HepG2 (cell line): ENCODE results near the gene PIEZO1. TPM values are rescaled to one million over a fixed set of nuclear protein-coding genes. Genes with fewer than 3 reads are reported as not detected.

ENCODE experiments used
- CSRNP2 ChIP-seq: sonication (generic); formaldehyde crosslinking; conservative IDR thresholded peaks from 2 replicates; pipeline ENCODE4 v1.8.0; 2022; ENCODE audit warnings: low read depth, missing genetic modification reagents
- ERF ChIP-seq: IDR thresholded peaks from 2 replicates; pipeline ENCODE4 v1.6.1; 2018; ENCODE audit warnings: missing biosample characterization, missing genetic modification reagents
- FIP1L1 ChIP-seq: fragments of 200-400 bp; formaldehyde crosslinking; IDR thresholded peaks from 2 replicates; pipeline ENCODE4 v1.6.1; 2018; ENCODE audit warnings: low read depth, mild to moderate bottlenecking, low read length, moderate library complexity, borderline replicate concordance; ENCODE audit not compliant: insufficient read depth
- HIVEP1 ChIP-seq: sonication (generic); formaldehyde crosslinking; IDR thresholded peaks from 2 replicates; pipeline ENCODE4 v1.4.0; 2020; ENCODE audit warnings: mild to moderate bottlenecking, missing genetic modification reagents
- IKZF4 ChIP-seq: sonication (generic); formaldehyde crosslinking; IDR thresholded peaks from 2 replicates; pipeline ENCODE4 v1.5.1; 2020; ENCODE audit warnings: borderline replicate concordance, mild to moderate bottlenecking, low read depth, missing genetic modification reagents; ENCODE audit errors: not compliant biosample characterization
- MED1 ChIP-seq: sonication (generic); formaldehyde crosslinking; IDR thresholded peaks from 2 replicates; pipeline ENCODE4 v1.4.0; 2020; ENCODE audit warnings: missing genetic modification reagents
- PHF20 ChIP-seq: sonication (generic); formaldehyde crosslinking; IDR thresholded peaks from 2 replicates; pipeline ENCODE4 v1.5.0; 2020; ENCODE audit warnings: mild to moderate bottlenecking, missing genetic modification reagents
- RBAK ChIP-seq: sonication (generic); formaldehyde crosslinking; IDR thresholded peaks from 2 replicates; pipeline ENCODE4 v1.5.1; 2020; ENCODE audit warnings: mild to moderate bottlenecking, missing genetic modification reagents
- RERE ChIP-seq: IDR thresholded peaks from 2 replicates; pipeline ENCODE4 v1.6.1; 2016; ENCODE audit warnings: low read depth, missing genetic modification reagents, missing compliant biosample characterization
- RFX3 ChIP-seq: IDR thresholded peaks from 2 replicates; pipeline ENCODE4 v1.6.1; 2016; ENCODE audit warnings: missing biosample characterization, missing genetic modification reagents
- SNAI1 ChIP-seq: sonication (generic); formaldehyde crosslinking; IDR thresholded peaks from 2 replicates; pipeline ENCODE4 v1.5.0; 2020; ENCODE audit warnings: mild to moderate bottlenecking, missing genetic modification reagents, borderline replicate concordance
- SNAPC5 ChIP-seq: sonication (generic); formaldehyde crosslinking; IDR thresholded peaks from 2 replicates; pipeline ENCODE4 v1.8.1; 2023; ENCODE audit warnings: mild to moderate bottlenecking, missing genetic modification reagents, borderline replicate concordance
- TCF7 ChIP-seq: sonication (generic); IDR thresholded peaks from 2 replicates; pipeline ENCODE4 v1.6.1; 2016; ENCODE audit warnings: antibody characterized with exemption, low read depth
- TEF ChIP-seq: sonication (generic); formaldehyde crosslinking; IDR thresholded peaks from 2 replicates; pipeline ENCODE4 v1.5.0; 2020; ENCODE audit warnings: missing genetic modification reagents
- YY1 ChIP-seq: IDR thresholded peaks from 2 replicates; pipeline ENCODE4 v1.6.1; 2011; ENCODE audit warnings: low read length, low read depth, moderate library complexity, mild to moderate bottlenecking; ENCODE audit not compliant: insufficient read depth, insufficient replicate concordance
- ZNF276 ChIP-seq: sonication (generic); formaldehyde crosslinking; IDR thresholded peaks from 2 replicates; pipeline ENCODE4 v1.4.0; 2020; ENCODE audit warnings: mild to moderate bottlenecking, low read depth, missing genetic modification reagents
- ZNF788 ChIP-seq: sonication (generic); formaldehyde crosslinking; IDR thresholded peaks from 2 replicates; pipeline ENCODE4 v1.5.0; 2020; ENCODE audit warnings: mild to moderate bottlenecking, missing genetic modification reagents, borderline replicate concordance
- ZNF839 ChIP-seq: sonication (generic); formaldehyde crosslinking; IDR thresholded peaks from 2 replicates; pipeline ENCODE4 v1.4.0; 2020; ENCODE audit warnings: missing genetic modification reagents, mild to moderate bottlenecking, borderline replicate concordance
- ZSCAN20 ChIP-seq: sonication (generic); formaldehyde crosslinking; IDR thresholded peaks from 2 replicates; pipeline ENCODE4 v1.4.0; 2020; ENCODE audit warnings: missing genetic modification reagents, mild to moderate bottlenecking, borderline replicate concordance
- polyA plus RNA-seq, 8 experiments: library from polyadenylated mRNA; depleted of rRNA in 3 of 8; stranded (reverse) in 7 of 8; unstranded in 1 of 8; fragments of >200 nt; fragmentation: Illumina TruSeq in 4 of 8; extraction: Trizol in 4 of 8; gene quantifications; 2 replicates each; pipeline versions ENCODE4 v1.2.1 to v1.2.3, GENCODE V29; 2011 to 2016; ENCODE audit warnings: low read depth in 4 of 8, missing spikeins in 1 of 8, mixed read lengths in 1 of 8; ENCODE audit not compliant: insufficient read depth in 1 of 8
- total RNA-seq, 5 experiments: library from RNA; depleted of rRNA; stranded (reverse); fragments of >200 nt; fragmentation: Illumina TruSeq; extraction: Trizol; gene quantifications; 2 replicates each; pipeline ENCODE4 v1.2.3, GENCODE V29; 2016; ENCODE audit warnings: low read depth in 1 of 5

Gene PIEZO1
- total and polyA plus RNA-seq, 2 of the 13 experiments (the other 11 are each of a cell fraction or from before 2014, with no cell fraction given): 67.9 to 85.0 TPM

- TF ChIP-seq RERE (CRISPR knock-in tag): 0 out of 2 replicates have a peak, but pooled peaks have one; percentile 51
- no peak for TF ChIP-seq RFX3
- no peak for TF ChIP-seq TCF7
- TF ChIP-seq ZNF788 (CRISPR knock-in tag): peak; percentile 65
- TF ChIP-seq SNAI1: no peak
- TF ChIP-seq FIP1L1: no peak
- TF ChIP-seq ZNF276: peak; percentile 47; the same call in 1 of the 2 replicates
- TF ChIP-seq IKZF4: no peak
- TF ChIP-seq YY1: peak; percentile 86
- TF ChIP-seq PHF20 (CRISPR knock-in tag): peak; percentile 98
- TF ChIP-seq RBAK (CRISPR knock-in tag): no peak
- TF ChIP-seq MED1 (CRISPR knock-in tag): peak; percentile 86
- TF ChIP-seq ZNF839 (CRISPR knock-in tag): no peak
- TF ChIP-seq ZSCAN20 (CRISPR knock-in tag): peak; percentile 88; the same call in 1 of the 2 replicates
- 0 out of 2 replicates have a peak, but pooled peaks have one; percentile 30 for TF ChIP-seq CSRNP2
- 0 out of 2 replicates have a peak, but pooled peaks have one; percentile 71 for TF ChIP-seq HIVEP1
- TF ChIP-seq SNAPC5 (CRISPR knock-in tag): no peak
- TF ChIP-seq TEF: no peak; the same call in 1 of the 2 replicates
- peak; percentile 89 for TF ChIP-seq ERF
These were observed 78.6 kb downstream of the PIEZO1 start, which contains the start of the genes CTU2 and RNF166 (continued) for GRCh38 chr16:88706229-88706964.
